Measurements from ENCODE around the gene TPSG1.

TPSG1 gene

DNA sequence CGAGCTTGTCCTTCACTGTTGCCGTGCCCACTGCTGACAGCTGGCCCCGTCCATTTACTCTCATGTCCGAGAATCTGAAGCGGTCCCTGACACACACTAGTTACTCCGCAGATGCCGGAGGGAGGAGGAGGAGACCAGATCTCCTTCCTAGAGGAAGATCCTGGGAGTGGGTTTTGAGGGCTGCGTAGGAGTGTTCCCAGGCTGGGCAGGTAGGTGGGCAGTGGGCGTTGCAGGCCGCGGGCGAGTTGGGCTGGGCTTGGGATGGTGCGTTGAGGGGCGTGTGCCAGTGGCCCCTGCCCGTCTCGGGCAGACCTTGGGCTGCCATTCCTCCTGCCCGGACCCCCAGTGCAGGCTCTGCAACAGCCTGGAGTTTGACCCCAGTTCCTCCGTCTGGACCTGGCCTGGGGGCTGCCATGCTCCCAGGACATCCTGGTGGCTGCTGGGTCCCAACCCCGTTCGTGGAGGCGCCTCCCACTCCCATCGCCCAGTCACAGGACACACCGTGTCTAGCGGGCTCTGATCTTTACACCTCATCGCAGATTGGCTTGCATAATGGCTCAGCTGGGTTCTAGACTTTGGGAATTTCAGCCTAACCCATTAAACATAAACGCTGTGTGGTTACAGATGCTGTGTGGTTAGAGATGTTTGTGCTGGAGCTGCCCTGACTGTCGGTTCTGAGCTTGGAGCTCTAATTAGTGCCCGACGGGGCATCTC, 49.3 kb downstream of the TPSG1 start:
- no peak for DNase-seq

DNA sequence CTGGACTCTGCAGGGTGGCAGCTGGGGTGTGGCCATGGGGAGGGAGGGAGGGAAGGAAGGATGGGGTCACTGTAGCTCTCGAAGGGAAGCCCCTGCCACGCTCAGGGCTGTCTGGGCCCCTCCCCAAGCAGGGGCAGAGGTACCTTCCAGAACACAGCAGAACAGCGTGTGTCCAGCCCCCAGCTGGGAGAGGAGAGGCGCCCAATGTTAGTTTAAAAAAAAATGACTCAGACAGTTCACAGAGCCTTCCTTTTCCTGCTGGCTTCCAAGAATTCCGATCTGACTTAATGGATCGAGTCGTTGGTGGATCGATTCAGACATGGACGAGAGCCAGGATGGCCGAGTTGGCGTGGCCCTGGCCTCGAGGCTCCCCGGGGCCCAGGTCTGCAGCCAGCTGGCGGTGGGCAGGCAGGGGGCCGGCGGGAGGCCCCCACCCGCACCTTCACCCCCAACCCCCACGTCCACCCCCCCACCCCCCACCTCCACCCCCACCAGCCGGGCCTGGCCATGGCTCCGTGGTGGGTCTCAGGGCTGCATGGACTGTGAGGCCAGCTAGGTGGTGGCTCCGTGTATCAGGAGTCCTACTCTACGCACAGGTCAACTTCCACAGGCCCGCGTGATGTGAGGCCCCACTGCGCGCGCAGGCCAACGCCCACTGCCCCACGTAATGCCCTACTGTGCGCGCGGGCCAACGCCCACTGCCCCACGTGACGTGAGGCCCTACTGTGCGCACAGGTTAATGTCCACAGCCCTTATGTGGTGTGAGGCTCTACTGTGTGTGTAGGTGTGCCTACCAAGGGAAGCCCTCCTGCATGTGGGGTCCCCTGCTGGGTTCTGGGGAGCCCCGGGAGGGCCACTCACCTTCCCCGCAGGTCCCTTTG, 50.4 kb downstream of the TPSG1 start:
- no peak for DNase-seq

- DNase-seq = no peak
Measured at GRCh38 chr16:1173788-1174451, 51.1 kb downstream of the TPSG1 start.

GRCh38 chr16:1172651-1173050, 52.4 kb downstream of the TPSG1 start:
- DNase-seq = no peak

GRCh38 chr16:1171854-1172428, 53.1 kb downstream of the TPSG1 start:
- no peak for DNase-seq
